Measurements from ENCODE around the gene COL3A1.

COL3A1 gene

DNA sequence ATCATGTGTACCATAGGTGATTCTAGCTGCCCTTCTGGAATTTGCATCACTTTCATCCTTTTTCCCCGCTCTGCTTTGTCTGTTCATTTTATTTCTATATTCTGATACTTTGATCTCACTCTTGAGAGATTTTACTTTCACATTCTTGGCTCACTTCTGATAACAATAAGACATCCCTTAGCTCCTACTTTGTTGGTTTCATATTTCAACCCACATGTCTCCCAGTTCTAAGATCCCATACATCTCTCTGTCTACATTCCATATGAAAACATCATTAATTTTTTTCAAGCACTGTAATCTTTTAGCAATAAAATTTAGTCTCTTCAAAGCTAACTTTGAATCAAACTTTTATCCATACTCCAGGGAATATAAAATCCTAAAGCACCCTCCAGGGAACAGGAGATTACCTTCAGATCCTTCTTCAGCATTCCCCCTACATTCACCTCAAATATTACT, 75.6 kb downstream of the COL3A1 start:
- H3K4me3 ChIP-seq (ENCODE audit: low read length) = no peak overlapping the region
- DNase-seq (ENCODE audit: low read depth) = no peak

GRCh38 chr2:189050165-189050712, 76.1 kb downstream of the COL3A1 start:
- TF ChIP-seq CTCF (IDR thresholded peaks at IDR 0.05; ENCODE audit: insufficient read depth, low read depth, low read length, missing control alignments) = no peak
- DNase-seq (ENCODE audit: low read depth) = no peak
- H3K4me3 ChIP-seq (ENCODE audit: low read length) = no peak overlapping the region

More for the DNA sequence above, 75.6 kb downstream of the COL3A1 start:
- no peak for TF ChIP-seq CTCF (IDR thresholded peaks at IDR 0.05; ENCODE audit: insufficient read depth, low read depth, low read length, missing control alignments)

DNA sequence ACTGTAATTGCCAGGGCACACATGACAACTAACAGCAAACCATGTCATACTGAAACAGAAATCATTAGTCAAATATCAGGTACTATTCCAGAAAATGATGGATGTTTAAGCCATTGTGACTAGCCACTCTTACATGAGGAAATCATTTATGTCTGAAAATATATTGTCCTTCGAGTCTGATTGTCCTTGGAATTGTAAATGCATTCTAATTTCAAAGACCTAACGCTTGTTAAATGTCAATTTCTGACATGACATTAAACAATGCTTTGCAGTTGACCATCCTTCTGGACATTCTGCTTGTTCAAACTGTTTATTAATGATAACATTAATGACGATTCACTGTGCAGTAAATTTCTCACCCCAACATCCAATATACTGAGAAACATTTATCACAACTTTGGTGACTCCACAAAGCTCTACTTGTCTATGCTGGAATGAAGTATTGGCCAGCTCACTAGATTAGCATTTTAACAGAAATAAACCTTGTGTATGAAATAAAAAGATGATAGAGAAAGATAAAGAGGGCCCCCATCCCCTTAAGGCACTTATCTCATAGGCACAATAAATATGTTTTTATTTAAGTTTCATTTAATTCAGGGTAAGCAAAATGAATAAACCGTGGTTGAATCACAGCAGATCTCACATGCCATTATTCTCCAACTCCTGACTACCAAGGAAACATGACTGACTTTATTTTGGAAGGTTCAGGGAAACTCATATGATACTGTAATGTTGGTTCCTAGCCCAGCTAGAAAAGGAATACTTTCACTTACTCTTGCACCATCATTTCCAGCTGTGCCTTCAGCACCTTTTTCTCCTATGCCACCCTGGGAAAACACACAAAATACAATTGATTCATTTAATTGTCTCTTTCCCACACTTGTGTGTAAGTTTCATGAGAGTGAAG, 82.3 kb downstream of the COL3A1 start:
- no peak for TF ChIP-seq CTCF (IDR thresholded peaks at IDR 0.05; ENCODE audit: insufficient read depth, low read depth, low read length, missing control alignments)
- H3K4me3 ChIP-seq (ENCODE audit: low read length) = no peak overlapping the region
- DNase-seq (ENCODE audit: low read depth) = no peak

DNA sequence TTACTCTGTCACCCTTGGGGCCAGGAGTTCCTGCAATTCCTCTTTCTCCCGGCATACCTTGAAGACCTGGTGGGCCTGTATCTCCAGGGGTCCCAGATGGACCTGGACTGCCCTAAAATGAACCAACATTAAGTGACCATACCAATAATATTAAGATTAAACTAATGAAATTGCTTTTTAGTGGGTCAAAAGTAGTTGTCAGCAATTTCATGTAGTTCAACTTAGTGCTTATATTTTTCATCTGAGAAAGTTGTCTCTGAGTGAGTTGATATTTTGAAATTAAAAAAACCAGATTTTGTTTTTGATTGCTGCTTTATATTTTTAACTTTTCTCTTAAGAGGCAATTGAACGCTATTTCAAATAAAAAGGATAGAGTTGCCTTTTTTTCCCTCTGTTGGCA, 83.1 kb downstream of the COL3A1 start:
- TF ChIP-seq CTCF (IDR thresholded peaks at IDR 0.05; ENCODE audit: insufficient read depth, low read depth, low read length, missing control alignments) = no peak
- H3K4me3 ChIP-seq (ENCODE audit: low read length) = no peak overlapping the region
- no peak for DNase-seq (ENCODE audit: low read depth)

DNA sequence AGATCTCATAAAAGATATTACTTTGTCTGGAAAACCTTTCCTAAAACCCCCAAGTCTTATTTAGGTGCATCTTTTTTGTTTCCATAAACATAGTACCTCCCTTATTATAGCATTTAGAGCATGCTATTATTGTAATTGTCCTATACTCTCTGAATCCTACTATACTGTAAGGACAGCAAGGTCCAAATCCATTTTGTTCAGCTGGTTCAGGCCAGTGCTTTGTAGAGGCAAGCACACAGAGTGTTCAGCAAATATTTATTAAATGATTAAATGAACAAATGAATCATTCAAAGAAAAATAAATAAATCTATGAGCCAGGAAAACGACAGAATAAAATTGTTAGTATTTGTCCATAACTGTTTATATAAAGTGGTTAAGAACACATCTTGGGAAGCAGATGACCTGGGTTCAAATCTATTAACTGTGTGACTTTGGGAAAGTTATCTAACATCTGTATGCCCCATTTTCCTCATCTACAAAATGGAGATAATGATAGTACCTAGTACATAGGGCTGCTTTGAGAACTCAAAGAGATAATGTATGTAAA, 86.0 kb downstream of the COL3A1 start:
- no peak for TF ChIP-seq CTCF (IDR thresholded peaks at IDR 0.05; ENCODE audit: insufficient read depth, low read depth, low read length, missing control alignments)
- no peak overlapping the region for H3K4me3 ChIP-seq (ENCODE audit: low read length)
- no peak for DNase-seq (ENCODE audit: low read depth)

Data from epithelial cell of esophagus (primary cell).